ENCODE results near the gene RFX8.

- no peak for TF ChIP-seq CTCF (IDR thresholded peaks at IDR 0.05 in 4 of 5, conservative IDR thresholded peaks at IDR 0.05 in 1 of 5)
- TF ChIP-seq POLR2A (IDR thresholded peaks at IDR 0.05), result no peak
Measured at GRCh38 chr2:101508636-101509035, 33.7 kb upstream of the RFX8 start.

Data from gastrocnemius medialis (tissue), 4 donors.